WTC11 (cell line): Measurements from ENCODE around the gene FYN.

ENCODE experiments used
- ESRRA ChIP-seq: sonication (generic); formaldehyde crosslinking; IDR thresholded peaks from 2 replicates; pipeline ENCODE4 v1.8.1; 2022; ENCODE audit warnings: mild to moderate bottlenecking, missing genetic modification reagents, borderline replicate concordance
- JUN ChIP-seq: sonication (generic); formaldehyde crosslinking; IDR thresholded peaks from 2 replicates; pipeline ENCODE4 v1.8.0; 2023; ENCODE audit warnings: mild to moderate bottlenecking, missing genetic modification reagents
- KAT7 ChIP-seq: sonication (generic); formaldehyde crosslinking; IDR thresholded peaks from 2 replicates; pipeline ENCODE4 v1.8.1; 2023; ENCODE audit warnings: missing genetic modification reagents, mild to moderate bottlenecking, borderline replicate concordance
- SMAD3 ChIP-seq: sonication (generic); formaldehyde crosslinking; IDR thresholded peaks from 2 replicates; pipeline ENCODE4 v1.8.0; 2022; ENCODE audit warnings: missing genetic modification reagents, mild to moderate bottlenecking, borderline replicate concordance
- USF1 ChIP-seq: sonication (generic); formaldehyde crosslinking; IDR thresholded peaks from 2 replicates; pipeline ENCODE4 v1.8.0; 2022; ENCODE audit warnings: mild to moderate bottlenecking, missing genetic modification reagents
- ZBTB43 ChIP-seq: sonication (generic); formaldehyde crosslinking; IDR thresholded peaks from 2 replicates; pipeline ENCODE4 v1.8.1; 2023; ENCODE audit warnings: mild to moderate bottlenecking, missing genetic modification reagents
- TF ChIP-seq, protein P1 (sequence below): fragments of 200-600 bp; IDR thresholded peaks from 2 replicates; pipeline ENCODE4 v1.8.0; 2022; ENCODE audit warnings: antibody characterized with exemption

GRCh38 chr6:111825439-111826086 is 47.7 kb downstream of the FYN start:
- TF ChIP-seq, protein P1, sequence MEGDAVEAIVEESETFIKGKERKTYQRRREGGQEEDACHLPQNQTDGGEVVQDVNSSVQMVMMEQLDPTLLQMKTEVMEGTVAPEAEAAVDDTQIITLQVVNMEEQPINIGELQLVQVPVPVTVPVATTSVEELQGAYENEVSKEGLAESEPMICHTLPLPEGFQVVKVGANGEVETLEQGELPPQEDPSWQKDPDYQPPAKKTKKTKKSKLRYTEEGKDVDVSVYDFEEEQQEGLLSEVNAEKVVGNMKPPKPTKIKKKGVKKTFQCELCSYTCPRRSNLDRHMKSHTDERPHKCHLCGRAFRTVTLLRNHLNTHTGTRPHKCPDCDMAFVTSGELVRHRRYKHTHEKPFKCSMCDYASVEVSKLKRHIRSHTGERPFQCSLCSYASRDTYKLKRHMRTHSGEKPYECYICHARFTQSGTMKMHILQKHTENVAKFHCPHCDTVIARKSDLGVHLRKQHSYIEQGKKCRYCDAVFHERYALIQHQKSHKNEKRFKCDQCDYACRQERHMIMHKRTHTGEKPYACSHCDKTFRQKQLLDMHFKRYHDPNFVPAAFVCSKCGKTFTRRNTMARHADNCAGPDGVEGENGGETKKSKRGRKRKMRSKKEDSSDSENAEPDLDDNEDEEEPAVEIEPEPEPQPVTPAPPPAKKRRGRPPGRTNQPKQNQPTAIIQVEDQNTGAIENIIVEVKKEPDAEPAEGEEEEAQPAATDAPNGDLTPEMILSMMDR, result no peak
- no peak for TF ChIP-seq ESRRA
- no peak for TF ChIP-seq SMAD3 (CRISPR knock-in tag)
- no peak for TF ChIP-seq KAT7
- TF ChIP-seq USF1 (CRISPR knock-in tag), result no peak
- no peak for TF ChIP-seq JUN (CRISPR knock-in tag)
- no peak for TF ChIP-seq ZBTB43 (CRISPR knock-in tag)
